Islet of Langerhans (tissue), 1 donor: Measurements from ENCODE around the gene LAMC1.

Experiments used
- FAIRE-seq: peaks from one replicate; lab custom pipeline; 2011; peaks lifted over from hg19 to GRCh38; lab: Jason Lieb, UNC

LAMC1 gene

GRCh38 chr1:183106746-183107145 is 83.5 kb downstream of the LAMC1 start:
- no peak for FAIRE-seq

DNA sequence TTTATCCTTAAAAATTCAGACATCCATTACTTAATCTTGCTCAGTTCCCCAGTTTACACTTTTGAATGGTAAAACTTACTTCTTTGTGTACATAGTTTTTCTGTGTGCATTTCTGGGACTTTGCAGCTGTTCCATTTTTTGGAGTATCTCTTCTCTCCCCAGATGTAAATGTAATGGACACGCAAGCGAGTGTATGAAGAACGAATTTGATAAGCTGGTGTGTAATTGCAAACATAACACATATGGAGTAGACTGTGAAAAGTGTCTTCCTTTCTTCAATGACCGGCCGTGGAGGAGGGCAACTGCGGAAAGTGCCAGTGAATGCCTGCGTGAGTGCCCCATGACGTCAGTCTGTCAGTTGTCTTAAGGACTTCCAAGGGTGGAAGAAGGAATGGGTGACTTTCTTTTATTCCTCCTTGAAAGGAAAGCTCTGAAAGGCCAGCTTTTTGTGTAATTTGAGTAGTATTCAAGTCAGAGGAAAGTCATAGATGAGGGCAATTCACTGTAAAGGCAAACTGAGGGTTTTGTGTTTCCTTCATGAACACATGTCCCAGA is 87.2 kb downstream of the LAMC1 start:
- no peak for FAIRE-seq

GRCh38 chr1:183114441-183114840 is 91.2 kb downstream of the LAMC1 start:
- FAIRE-seq, result no peak

GRCh38 chr1:183116416-183116815 is 93.2 kb downstream of the LAMC1 start:
- FAIRE-seq, result no peak

GRCh38 chr1:183121609-183122008 is 98.4 kb downstream of the LAMC1 start:
- no peak for FAIRE-seq

DNA sequence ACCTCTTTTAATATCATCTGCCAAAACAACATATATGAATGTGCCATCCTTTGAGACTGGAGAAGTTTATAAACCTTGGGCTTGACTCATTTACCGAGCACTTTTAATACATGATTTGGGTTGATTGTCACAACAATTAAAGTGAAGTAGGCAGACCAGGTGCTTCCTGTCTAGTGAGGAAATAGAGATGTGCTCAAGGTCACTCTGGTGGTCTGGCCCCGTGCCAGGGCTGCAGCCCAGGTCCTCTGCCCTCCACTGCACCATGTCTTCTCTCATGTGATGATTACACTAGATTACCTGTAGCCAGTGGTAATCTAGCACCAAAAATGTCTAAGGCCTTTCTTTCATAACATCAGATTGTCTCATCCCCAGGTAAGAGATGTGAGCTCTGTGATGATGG is 101.0 kb downstream of the LAMC1 start:
- FAIRE-seq, result no peak

GRCh38 chr1:183125279-183125999 is 102.2 kb downstream of the LAMC1 start:
- no peak for FAIRE-seq

- no peak for FAIRE-seq
These were observed 102.8 kb downstream of the LAMC1 start for GRCh38 chr1:183126000-183126366.

GRCh38 chr1:183126528-183126927 is 103.3 kb downstream of the LAMC1 start:
- no peak for FAIRE-seq

DNA sequence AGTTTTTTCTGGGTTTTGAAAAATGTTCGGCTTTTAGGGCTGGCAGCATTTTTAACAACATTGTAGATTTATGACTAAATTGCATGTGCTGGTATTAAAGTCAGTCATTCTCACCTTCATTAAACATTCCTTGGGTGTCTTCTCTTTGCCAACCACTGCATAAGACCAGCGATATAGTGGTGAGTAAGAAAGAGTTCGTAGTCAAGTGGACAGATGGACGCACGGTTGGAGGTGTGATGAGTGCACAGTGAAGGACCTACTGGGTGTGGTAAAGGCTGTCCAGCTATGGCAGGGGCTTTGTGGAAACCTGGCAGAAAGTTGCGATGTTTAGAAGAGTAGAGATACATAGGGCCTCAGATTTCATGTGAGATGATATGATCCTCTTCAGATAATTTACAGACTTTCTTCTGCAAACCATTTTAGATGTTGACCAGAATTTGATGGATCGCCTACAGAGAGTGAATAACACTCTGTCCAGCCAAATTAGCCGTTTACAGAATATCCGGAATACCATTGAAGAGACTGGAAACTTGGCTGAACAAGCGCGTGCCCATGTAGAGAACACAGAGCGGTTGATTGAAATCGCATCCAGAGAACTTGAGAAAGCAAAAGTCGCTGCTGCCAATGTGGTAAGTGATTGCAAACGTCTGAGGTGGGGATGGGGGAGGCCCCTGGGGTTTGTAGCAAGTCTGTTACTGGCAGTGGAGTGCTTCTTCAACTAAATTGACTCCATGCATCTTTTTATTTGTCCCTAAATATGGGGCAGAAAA is 106.9 kb downstream of the LAMC1 start:
- no peak for FAIRE-seq

DNA sequence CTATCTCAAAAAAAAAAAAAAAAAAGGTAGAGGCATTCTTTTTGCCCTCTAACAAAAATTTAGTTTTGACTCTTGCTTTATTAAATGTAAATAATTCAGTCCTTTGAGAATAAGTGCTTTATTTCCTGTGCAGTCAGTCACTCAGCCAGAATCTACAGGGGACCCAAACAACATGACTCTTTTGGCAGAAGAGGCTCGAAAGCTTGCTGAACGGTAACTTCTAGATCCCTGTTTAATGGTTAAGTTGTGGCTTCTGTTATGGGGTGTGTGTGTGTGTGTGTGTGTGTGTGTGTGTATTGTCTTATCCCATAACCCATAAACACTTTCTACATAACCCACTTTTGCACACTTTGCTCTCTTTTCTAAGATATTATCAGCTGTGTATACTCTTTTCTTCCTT is 107.9 kb downstream of the LAMC1 start:
- FAIRE-seq, result no peak

DNA sequence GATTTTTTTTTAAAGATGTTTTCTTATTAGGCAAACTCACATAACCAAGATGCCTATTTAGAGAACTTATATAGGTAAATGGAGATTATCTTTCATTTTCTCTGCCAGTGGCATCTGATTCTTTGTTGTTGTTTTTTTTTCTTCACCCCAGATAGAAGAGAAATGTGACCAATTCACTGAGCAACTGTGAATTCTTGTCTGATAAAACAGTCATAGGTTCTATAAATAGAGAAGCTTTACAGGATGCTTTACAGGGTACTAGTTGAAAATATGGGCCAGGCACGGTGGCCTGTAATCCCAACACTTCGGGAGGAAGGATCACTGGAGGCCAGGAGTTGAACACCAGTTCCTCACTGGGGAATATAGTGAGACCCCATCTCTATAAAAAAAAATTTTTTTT is 112.1 kb downstream of the LAMC1 start:
- no peak for FAIRE-seq

GRCh38 chr1:183137782-183138181 is 114.6 kb downstream of the LAMC1 start:
- FAIRE-seq, result no peak

DNA sequence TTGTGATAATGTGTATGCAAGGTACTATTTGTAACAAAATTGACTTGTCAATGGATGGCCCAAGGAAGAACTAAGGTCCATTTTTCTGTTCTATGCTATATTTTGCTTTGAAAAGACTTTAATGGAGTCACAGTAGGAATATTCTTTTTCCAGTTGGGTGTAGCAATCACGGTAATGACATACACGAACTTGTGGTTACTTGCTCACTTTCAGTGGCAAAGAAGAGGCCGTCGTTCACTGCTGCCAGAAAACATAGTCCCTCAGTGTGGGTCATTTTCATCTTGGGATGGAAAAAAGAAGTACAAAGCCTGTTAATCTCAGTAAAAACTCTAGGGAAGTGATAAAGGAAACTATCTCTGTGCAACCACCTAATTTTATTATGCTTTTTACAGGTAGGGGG is 115.1 kb downstream of the LAMC1 start:
- FAIRE-seq, result no peak

DNA sequence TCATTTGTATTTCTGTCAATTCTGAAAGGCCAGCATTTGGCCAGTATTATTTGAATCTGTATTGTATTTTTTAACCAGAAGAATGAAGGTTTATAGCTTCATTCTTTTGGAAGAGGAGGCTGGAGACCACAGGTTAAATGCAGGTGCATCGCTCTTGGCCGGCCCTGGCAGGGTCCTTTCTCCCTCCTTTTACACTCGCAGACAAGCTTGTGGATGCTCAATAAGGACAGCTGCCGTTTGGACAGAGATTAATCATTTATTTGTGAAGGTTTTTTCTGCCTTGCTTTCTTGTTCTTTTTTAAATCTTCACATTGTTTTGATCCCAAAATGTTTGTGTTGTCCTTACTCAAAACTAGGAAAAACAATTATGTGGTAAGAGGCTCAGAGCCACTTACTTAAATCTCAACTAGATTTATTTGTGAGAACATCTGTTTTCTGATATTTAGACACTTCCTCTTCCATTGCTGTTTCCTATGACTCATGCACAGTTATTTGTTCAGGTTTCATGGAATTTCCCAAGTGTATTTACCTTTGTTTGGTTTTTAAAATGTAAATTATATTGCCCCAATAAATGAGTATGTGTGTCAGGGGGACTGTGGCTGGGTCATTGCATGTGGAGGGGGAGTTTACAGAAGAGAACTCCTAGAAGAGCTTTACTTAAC is 116.2 kb downstream of the LAMC1 start:
- FAIRE-seq, result peak; percentile 74

- FAIRE-seq, result no peak
These were observed 117.4 kb downstream of the LAMC1 start for GRCh38 chr1:183140633-183141032.

DNA sequence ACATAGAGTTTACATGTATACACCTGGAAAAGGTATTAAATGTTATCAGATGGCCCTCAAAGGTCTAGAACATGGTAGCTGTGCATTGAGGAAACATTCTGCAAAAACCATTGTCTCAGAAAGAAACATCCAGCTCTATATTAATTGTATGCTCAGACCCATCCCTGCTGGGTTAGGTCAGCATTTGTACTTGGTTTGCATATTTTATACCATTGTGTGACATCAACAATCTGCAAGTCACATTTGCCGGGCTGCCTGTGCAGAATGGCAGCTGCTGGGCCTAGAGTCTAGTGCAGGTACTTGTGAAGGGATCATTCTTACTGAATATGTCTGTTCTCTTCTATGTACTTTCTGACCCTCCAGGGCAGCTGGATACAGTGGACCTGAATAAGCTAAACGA is 119.0 kb downstream of the LAMC1 start:
- FAIRE-seq, result no peak

DNA sequence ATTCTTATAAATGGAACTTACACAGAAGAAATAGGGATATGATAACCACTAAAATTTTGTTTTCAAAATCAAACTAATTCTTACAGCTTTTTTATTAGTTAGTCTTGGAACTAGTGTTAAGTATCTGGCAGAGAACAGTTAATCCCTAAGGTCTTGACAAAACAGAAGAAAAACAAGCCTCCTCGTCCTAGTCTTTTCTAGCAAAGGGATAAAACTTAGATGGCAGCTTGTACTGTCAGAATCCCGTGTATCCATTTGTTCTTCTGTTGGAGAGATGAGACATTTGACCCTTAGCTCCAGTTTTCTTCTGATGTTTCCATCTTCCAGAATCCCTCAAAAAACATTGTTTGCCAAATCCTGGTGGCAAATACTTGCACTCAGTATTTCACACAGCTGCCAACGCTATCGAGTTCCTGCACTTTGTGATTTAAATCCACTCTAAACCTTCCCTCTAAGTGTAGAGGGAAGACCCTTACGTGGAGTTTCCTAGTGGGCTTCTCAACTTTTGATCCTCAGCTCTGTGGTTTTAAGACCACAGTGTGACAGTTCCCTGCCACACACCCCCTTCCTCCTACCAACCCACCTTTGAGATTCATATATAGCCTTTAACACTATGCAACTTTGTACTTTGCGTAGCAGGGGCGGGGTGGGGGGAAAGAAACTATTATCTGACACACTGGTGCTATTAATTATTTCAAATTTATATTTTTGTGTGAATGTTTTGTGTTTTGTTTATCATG is 120.5 kb downstream of the LAMC1 start:
- FAIRE-seq, result no peak

- no peak for FAIRE-seq
These were observed 121.5 kb downstream of the LAMC1 start for GRCh38 chr1:183144752-183145151.

DNA sequence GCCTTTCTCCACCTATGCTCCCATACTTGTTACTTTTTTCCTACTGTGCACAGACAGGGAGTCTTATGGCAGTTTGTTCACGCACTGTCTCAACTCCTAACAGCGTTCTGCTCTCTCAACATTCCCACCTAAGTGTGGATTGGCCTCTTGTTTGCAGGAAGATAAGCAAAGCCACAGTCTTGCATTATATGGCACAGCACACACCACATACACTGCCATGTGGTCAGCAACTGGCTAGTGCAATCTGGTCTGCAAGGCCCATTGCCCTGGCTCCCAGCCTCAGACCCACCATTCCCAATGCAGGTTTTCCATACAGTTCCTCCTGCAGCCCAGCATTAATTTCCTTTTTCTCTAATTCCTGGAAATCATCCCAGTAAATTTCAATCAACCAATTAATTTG is 124.5 kb downstream of the LAMC1 start:
- no peak for FAIRE-seq

DNA sequence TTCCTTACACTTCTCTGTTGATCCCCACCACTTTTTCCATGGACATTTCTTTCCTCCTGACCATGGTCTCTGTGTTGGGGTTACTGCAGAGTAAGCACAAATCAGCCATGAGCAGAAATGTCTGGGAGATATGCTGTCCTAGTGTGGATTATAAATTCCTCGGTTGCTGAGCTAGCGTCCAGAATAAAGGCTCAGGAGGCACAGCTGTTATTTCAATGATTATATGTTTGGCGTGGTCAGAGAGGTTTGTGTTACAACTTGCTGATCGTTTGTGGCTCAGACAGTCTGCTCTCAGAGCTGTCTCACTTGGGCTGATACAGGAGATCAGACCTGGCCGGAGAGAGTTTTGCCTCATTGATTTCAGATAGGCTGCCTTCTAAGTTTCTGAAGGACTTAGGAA is 125.4 kb downstream of the LAMC1 start:
- FAIRE-seq, result no peak

DNA sequence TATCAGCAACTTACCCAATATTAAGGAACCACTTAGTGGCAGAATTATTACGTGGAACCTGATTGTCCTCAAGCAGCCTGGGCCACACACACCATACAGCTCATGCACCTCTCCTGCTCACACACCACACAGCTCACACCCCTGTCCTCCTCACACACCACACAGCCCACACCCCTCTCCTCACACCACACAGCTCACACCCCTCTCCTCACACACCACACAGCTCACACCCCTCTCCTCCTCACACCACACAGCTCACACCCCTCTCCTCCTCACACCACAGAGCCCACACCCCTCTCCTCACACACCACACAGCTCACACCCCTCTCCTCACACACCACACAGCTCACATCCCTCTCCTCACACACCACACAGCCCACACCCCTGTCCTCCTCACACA is 126.1 kb downstream of the LAMC1 start:
- no peak for FAIRE-seq
